Upper lobe of right lung (tissue), 1 donor: ENCODE results near the gene GPR37. TPM values are rescaled to one million over a fixed set of nuclear protein-coding genes. Genes with fewer than 3 reads are reported as not detected.

Experiments
- ATAC-seq: fragments of 200-7000 bp; cut with Tn5 transposase; one replicate; pipeline ENCODE4 v1.9.1; 2020; ENCODE audit warnings: mild to moderate bottlenecking, moderate library complexity
- DNase-seq: peaks from one replicate; pipeline ENCODE4 v3.0.0-alpha.2; 2020
- H3K27ac ChIP-seq: fragments of 200-600 bp; one replicate; pipeline ENCODE4 v1.8.0; 2022
- H3K27me3 ChIP-seq: fragments of 200-600 bp; one replicate; pipeline ENCODE4 v1.8.0; 2022; ENCODE audit warnings: mild to moderate bottlenecking
- H3K36me3 ChIP-seq: fragments of 200-600 bp; one replicate; pipeline ENCODE4 v1.8.0; 2022
- H3K4me1 ChIP-seq: fragments of 200-600 bp; one replicate; pipeline ENCODE4 v1.8.0; 2022
- H3K4me3 ChIP-seq: fragments of 200-600 bp; one replicate; pipeline ENCODE4 v1.8.0; 2022; ENCODE audit warnings: mild to moderate bottlenecking
- H3K9me3 ChIP-seq: fragments of 200-600 bp; one replicate; pipeline ENCODE4 v1.8.0; 2022
- CTCF ChIP-seq: fragments of 200-600 bp; IDR thresholded peaks from one replicate; pipeline ENCODE4 v1.8.0; 2022; ENCODE audit warnings: antibody characterized with exemption
- intact Hi-C: fragments of 100-400 bp; cut with DNase I; formaldehyde crosslinking; loops from one replicate; pipeline ENCODE4 v1.11.0; 2022
- total RNA-seq: library from RNA; stranded (reverse); fragmentation: NEBNext Ultra II Directional; extraction: Animal tissue kit (Norgen Biotek cat#: 25700); gene quantifications from one replicate; pipeline ENCODE4 v1.2.1, GENCODE V29; 2021
- donor health status: DM: no; HTN: yes; CAD: no; lungs with severe emphysema.

The GPR37 gene
- total RNA-seq, 1 donor from 2014 or later = 0.96 TPM

DNA sequence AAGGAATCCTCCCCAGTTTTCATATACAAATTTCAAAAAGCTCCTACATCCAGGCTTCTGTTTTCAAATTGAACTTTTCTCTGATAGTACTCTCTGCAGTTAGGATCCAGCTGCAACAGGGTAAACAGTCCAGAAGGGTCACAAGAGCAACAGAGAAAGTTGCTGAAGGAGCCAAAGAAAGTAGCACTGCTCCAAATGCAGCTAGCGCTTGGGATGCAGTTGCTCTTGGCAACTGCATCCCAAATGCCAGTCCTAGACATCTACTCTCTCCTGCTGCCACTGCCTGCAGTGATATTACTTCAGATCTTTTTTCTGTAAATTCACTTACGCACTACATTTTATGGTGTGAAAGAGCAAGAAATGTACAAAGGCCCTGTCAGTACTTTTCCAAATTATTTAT is 14.6 kb downstream of the GPR37 start:
- no peak for TF ChIP-seq CTCF
- no peak overlapping the region for H3K27ac ChIP-seq
- intact Hi-C loops = no loop called here
- H3K4me3 ChIP-seq = no peak overlapping the region
- no peak for DNase-seq
- ATAC-seq = no peak
- H3K4me1 ChIP-seq = no peaks in the 10 kb centered on the region
- no peaks in the 10 kb centered on the region for H3K36me3 ChIP-seq
- H3K9me3 ChIP-seq = no peaks in the 10 kb centered on the region
- no peaks in the 10 kb centered on the region for H3K27me3 ChIP-seq

DNA sequence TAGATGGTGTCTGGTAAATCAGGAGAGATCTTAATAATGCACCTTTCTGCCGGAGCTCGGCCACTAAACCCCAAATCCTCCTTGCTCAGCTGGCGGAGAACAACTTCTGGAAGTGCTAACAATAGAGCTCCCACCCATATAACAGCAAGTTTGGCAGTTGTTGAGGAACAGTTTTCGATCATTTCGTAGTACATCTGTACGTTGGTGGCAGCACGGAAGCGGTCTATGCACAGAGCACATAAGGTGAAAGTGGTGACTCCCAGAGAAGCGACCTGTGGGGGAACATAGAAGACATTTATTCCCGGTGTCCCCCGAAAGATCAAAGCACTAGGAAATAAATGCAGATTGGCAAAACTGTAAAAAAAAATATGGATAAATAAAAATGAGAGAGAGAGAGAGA is 18.5 kb downstream of the GPR37 start:
- DNase-seq (no peak), ATAC-seq (no peak)
- Histone ChIP-seq H3K9me3 (no peaks in the 10 kb centered on the region), H3K4me3 (no peak overlapping the region), H3K27ac (no peak overlapping the region), H3K4me1 (no peaks in the 10 kb centered on the region), H3K27me3 (no peaks in the 10 kb centered on the region), H3K36me3 (no peaks in the 10 kb centered on the region)
- intact Hi-C loops = no loop called here
- TF ChIP-seq CTCF = no peak

DNA sequence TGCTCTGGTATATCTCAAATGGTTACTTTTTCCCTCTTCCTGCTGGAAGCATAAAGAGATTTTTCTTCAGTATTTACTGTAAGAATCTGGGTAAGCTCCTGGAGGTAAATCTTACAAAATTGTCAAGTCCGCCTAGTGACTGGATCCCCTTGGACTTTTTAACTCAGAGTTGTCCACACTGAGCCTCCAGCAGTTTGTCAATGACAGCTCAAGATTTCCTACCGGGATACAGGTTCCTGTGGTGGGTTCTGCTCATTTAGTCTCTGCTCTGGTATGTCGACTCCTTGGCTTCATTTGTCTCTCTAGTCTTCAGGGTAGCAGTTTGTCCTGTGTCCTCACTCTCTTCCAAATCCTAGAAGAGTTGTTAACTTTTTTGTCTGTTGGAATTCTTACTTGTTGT is 27.0 kb downstream of the GPR37 start:
- DNase-seq = no peak
- Histone ChIP-seq H3K27ac (no peak overlapping the region), H3K9me3 (no peaks in the 10 kb centered on the region), H3K4me1 (no peaks in the 10 kb centered on the region), H3K4me3 (no peak overlapping the region), H3K36me3 (no peaks in the 10 kb centered on the region), H3K27me3 (no peaks in the 10 kb centered on the region)
- ATAC-seq = no peak
- intact Hi-C loops = no loop called here
- no peak for TF ChIP-seq CTCF

DNA sequence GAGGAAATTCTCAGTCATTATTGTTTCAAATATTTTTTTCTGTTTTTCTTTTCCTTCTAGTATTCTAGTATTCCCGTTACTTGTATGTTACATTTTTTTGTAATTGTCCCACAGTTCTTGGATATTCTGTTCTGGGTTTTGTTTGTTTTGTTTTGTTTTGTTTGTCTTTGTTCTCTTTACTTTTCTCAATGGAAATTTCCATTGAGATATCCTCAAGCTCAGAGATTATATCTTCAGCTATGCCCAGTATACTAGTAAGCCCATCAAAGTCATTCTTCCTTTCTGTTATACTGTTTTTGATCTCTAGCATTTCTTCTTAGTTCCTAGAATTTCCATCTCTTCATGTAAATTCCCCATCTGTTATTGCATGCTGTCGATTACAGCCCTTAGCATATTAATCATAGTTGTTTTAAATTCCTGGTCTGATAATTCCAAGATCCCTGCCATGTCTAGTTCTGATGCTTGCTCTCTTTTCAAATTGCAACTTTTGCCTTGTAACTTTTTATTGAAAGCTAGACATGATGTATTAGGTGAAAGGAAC is 27.8 kb downstream of the GPR37 start:
- no peak for TF ChIP-seq CTCF
- H3K4me3 ChIP-seq = no peak overlapping the region
- no peaks in the 10 kb centered on the region for H3K4me1 ChIP-seq
- no peaks in the 10 kb centered on the region for H3K27me3 ChIP-seq
- no peaks in the 10 kb centered on the region for H3K9me3 ChIP-seq
- H3K36me3 ChIP-seq = no peaks in the 10 kb centered on the region
- no peak for DNase-seq
- intact Hi-C loops = no loop called here
- ATAC-seq = no peak
- H3K27ac ChIP-seq = no peak overlapping the region

DNA sequence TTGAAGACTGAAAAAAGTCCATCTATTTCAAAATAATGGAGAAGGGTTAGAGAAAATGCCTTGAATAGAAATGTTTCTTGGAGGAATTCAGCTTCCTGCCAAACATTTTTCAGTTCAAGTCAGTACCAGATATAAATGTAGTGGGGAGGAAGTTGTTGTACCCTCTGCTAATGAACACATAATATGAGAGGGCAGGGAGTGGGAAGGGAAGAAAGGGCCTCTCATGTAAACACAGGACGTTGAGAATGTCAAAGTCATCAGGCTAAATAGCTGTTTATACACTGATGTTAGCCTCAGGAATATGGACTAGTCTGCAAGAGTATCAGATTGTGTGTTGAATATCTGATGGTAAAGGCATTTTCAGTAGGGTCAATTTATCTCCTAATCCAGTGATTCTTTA is 37.0 kb downstream of the GPR37 start:
- no peaks in the 10 kb centered on the region for H3K4me1 ChIP-seq
- H3K4me3 ChIP-seq = no peak overlapping the region
- no peak for TF ChIP-seq CTCF
- H3K9me3 ChIP-seq = no peaks in the 10 kb centered on the region
- H3K36me3 ChIP-seq = no peaks in the 10 kb centered on the region
- no peak overlapping the region for H3K27ac ChIP-seq
- intact Hi-C loops = no loop called here
- DNase-seq = no peak
- no peaks in the 10 kb centered on the region for H3K27me3 ChIP-seq
- no peak for ATAC-seq
